HEK293T (cell line): ENCODE data around the gene IQSEC2.

Experiments used
- CTCF ChIA-PET: fragments of 350-600 bp; formaldehyde crosslinking; extraction: SDS; loops from one replicate; lab custom pipeline; 2021; ENCODE audit warnings: antibody characterized with exemption, inconsistent platforms; lab: Yijun Ruan, JAX
- POLR2A ChIA-PET: fragments of 350-600 bp; formaldehyde crosslinking; extraction: SDS; loops from one replicate; lab custom pipeline; 2020; ENCODE audit warnings: antibody characterized with exemption, inconsistent platforms; lab: Yijun Ruan, JAX
- DNase-seq: peaks from one replicate; pipeline ENCODE4 v3.0.0; 2012; ENCODE audit warnings: mixed read lengths; ENCODE audit errors: extremely low spot score
- ARNT ChIP-seq: fragments of 450-650 bp; IDR thresholded peaks from 2 replicates; pipeline ENCODE4 v1.6.1; 2017; ENCODE audit warnings: mild to moderate bottlenecking
- BHLHE40 ChIP-seq: fragments of 450-650 bp; IDR thresholded peaks from 2 replicates; pipeline ENCODE4 v1.6.1; 2016; ENCODE audit warnings: mild to moderate bottlenecking, moderate library complexity, borderline replicate concordance
- CTBP1 ChIP-seq: fragments of 450-650 bp; IDR thresholded peaks from 2 replicates; pipeline ENCODE4 v1.6.1; 2016; ENCODE audit warnings: borderline replicate concordance
- ELF4 ChIP-seq: fragments of 450-650 bp; IDR thresholded peaks from 2 replicates; pipeline ENCODE4 v1.6.1; 2017; ENCODE audit warnings: antibody characterized with exemption
- FOXA1 ChIP-seq: fragments of 450-650 bp; IDR thresholded peaks from 2 replicates; pipeline ENCODE4 v1.6.1; 2016; ENCODE audit warnings: mild to moderate bottlenecking
- FOXK2 ChIP-seq: fragments of 450-650 bp; IDR thresholded peaks from 2 replicates; pipeline ENCODE4 v1.6.1; 2016; ENCODE audit warnings: mild to moderate bottlenecking
- FOXM1 ChIP-seq: fragments of 450-650 bp; IDR thresholded peaks from 2 replicates; pipeline ENCODE4 v1.6.1; 2017; ENCODE audit warnings: mild to moderate bottlenecking, borderline replicate concordance
- HDGF ChIP-seq: fragments of 450-650 bp; IDR thresholded peaks from 2 replicates; pipeline ENCODE4 v1.6.1; 2017; ENCODE audit warnings: antibody characterized with exemption, borderline replicate concordance
- L3MBTL2 ChIP-seq: fragments of 450-650 bp; conservative IDR thresholded peaks from 2 replicates; pipeline ENCODE4 v1.6.1; 2016; ENCODE audit warnings: mild to moderate bottlenecking
- LEF1 ChIP-seq: fragments of 450-650 bp; IDR thresholded peaks from 2 replicates; pipeline ENCODE4 v1.6.1; 2017; ENCODE audit warnings: mild to moderate bottlenecking, borderline replicate concordance
- NFRKB ChIP-seq: fragments of 450-650 bp; IDR thresholded peaks from 2 replicates; pipeline ENCODE4 v1.6.1; 2016; ENCODE audit warnings: mild to moderate bottlenecking, moderate library complexity
- PKNOX1 ChIP-seq: fragments of 450-650 bp; IDR thresholded peaks from 2 replicates; pipeline ENCODE4 v1.6.1; 2016
- SP1 ChIP-seq: fragments of 450-650 bp; IDR thresholded peaks from 2 replicates; pipeline ENCODE4 v1.6.1; 2017
- SUZ12 ChIP-seq: fragments of 450-650 bp; IDR thresholded peaks from 2 replicates; pipeline ENCODE4 v1.6.1; 2016; ENCODE audit warnings: mild to moderate bottlenecking
- TARDBP ChIP-seq: fragments of 450-650 bp; IDR thresholded peaks from 2 replicates; pipeline ENCODE4 v1.6.1; 2016
- ZNF384 ChIP-seq: fragments of 450-650 bp; IDR thresholded peaks from 2 replicates; pipeline ENCODE4 v1.6.1; 2016

Gene IQSEC2

GRCh38 chrX:53309837-53310236 is 28.5 kb upstream of the IQSEC2 start:
- POLR2A ChIA-PET, result no interaction called here
- CTCF ChIA-PET, result interaction anchor here (0.7 kb wide), 1 partner anchor 22 kb away, joined by 3 read pairs; no protein-coding TSS in a partner anchor
- DNase-seq, result no peak
- no peak for TF ChIP-seq BHLHE40
- TF ChIP-seq NFRKB, result no peak

- ChIA-PET POLR2A (no interaction called here), CTCF (interaction anchor here (0.6 to 0.9 kb wide), 3 partner anchors 8 to 1840 kb away, joined by 3 read pairs; no protein-coding TSS in a partner anchor)
- no peak for DNase-seq
These were observed 27.5 kb upstream of the IQSEC2 start for GRCh38 chrX:53308836-53309235.

GRCh38 chrX:53305996-53306937 is 24.9 kb upstream of the IQSEC2 start:
- POLR2A ChIA-PET, result no interaction called here
- DNase-seq, result no peak
- CTCF ChIA-PET, result interaction anchor here (1.3 to 1.5 kb wide), 2 partner anchors 8 to 22 kb away, joined by 5 to 6 read pairs; no protein-coding TSS in a partner anchor
- TF ChIP-seq ZNF384 (no peak), SUZ12 (no peak), FOXA1 (no peak), ELF4 (no peak), HDGF (no peak), BHLHE40 (no peak), LEF1 (no peak), ARNT (no peak), SP1 (no peak), FOXM1 (no peak), NFRKB (no peak), FOXK2 (no peak)

More at GRCh38 chrX:53308836-53309235, 27.5 kb upstream of the IQSEC2 start:
- TF ChIP-seq FOXA1 (no peak), FOXM1 (no peak), ELF4 (no peak), ARNT (no peak), TARDBP (no peak), FOXK2 (no peak), NFRKB (no peak), SP1 (no peak), L3MBTL2 (no peak)

- no peak for TF ChIP-seq SUZ12
- no peak for TF ChIP-seq LEF1
- no peak for TF ChIP-seq ELF4
- TF ChIP-seq BHLHE40, result no peak
- TF ChIP-seq ZNF384, result no peak
- no peak for TF ChIP-seq NFRKB
- TF ChIP-seq FOXM1, result no peak
- no peak for TF ChIP-seq L3MBTL2
- no peak for TF ChIP-seq FOXK2
- TF ChIP-seq SP1, result no peak
- TF ChIP-seq FOXA1, result no peak
- no peak for TF ChIP-seq HDGF
- TF ChIP-seq TARDBP, result no peak
- no peak for TF ChIP-seq ARNT
- TF ChIP-seq PKNOX1, result no peak
- TF ChIP-seq CTBP1, result no peak
- CTCF ChIA-PET, result interaction anchor here (0.6 to 1.5 kb wide), 3 partner anchors 8 to 60 kb away, joined by 4 to 6 read pairs (median 5); no protein-coding TSS in a partner anchor
- POLR2A ChIA-PET, result no interaction called here
- no peak for DNase-seq
These were observed 24.0 kb upstream of the IQSEC2 start for GRCh38 chrX:53305219-53305995.

- ChIA-PET POLR2A (no interaction called here), CTCF (no interaction called here)
- no peak for TF ChIP-seq TARDBP
- no peak for TF ChIP-seq CTBP1
- TF ChIP-seq ELF4, result no peak
- no peak for TF ChIP-seq NFRKB
- TF ChIP-seq L3MBTL2, result no peak
- no peak for TF ChIP-seq FOXM1
- TF ChIP-seq SUZ12, result no peak
- no peak for TF ChIP-seq FOXK2
- TF ChIP-seq ARNT, result no peak
- no peak for TF ChIP-seq HDGF
- DNase-seq, result no peak
These were observed 21.8 kb upstream of the IQSEC2 start for GRCh38 chrX:53303195-53303594.

- ChIA-PET POLR2A (no interaction called here), CTCF (interaction anchor here (0.8 to 1.2 kb wide), 2 partner anchors 13 to 182 kb away, joined by 3 to 4 read pairs; no protein-coding TSS in a partner anchor)
- TF ChIP-seq SP1 (no peak), NFRKB (no peak), ARNT (no peak), L3MBTL2 (no peak), PKNOX1 (no peak), SUZ12 (no peak), CTBP1 (no peak), FOXA1 (no peak), FOXK2 (no peak), ELF4 (no peak), LEF1 (no peak), FOXM1 (no peak), HDGF (no peak), ZNF384 (no peak), BHLHE40 (no peak), TARDBP (no peak)
- no peak for DNase-seq
These were observed 18.8 kb upstream of the IQSEC2 start for GRCh38 chrX:53300157-53300556.
